ENCODE results near the gene PRAC1. TPM values are rescaled to one million over a fixed set of nuclear protein-coding genes. Genes with fewer than 3 reads are reported as not detected.
A peak's percentile ranks its signal among the peaks of the same experiment; 100 is the strongest.

Gene PRAC1
- total and polyA plus RNA-seq, 10 donors: not detected

DNA sequence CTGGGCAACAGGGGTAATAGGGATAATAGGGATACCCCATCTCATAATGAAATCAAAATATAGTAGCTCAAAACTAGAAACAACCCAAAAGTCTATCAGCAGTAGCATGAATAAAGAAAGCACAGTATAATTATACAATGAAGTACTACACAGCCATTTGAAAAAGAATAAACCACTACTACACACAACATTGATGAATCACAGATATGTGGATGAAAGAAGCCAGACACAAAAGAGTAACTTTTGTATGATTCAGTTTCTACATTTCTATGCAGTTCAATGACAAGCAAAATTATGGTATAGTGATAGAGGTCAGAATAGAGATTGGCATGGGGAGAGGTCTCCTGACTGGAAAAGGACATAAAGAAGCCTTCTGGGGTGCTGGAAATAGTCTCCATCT lies 9.0 kb upstream of the PRAC1 start:
- no peak for DNase-seq
- no peak overlapping the region for H3K4me3 ChIP-seq
- no peaks in the 10 kb centered on the region for H3K9me3 ChIP-seq
- TF ChIP-seq POLR2AphosphoS5 (IDR thresholded peaks at IDR 0.05) (no peak), CTCF (IDR thresholded peaks at IDR 0.05 in 8 of 11, conservative IDR thresholded peaks at IDR 0.05 in 3 of 11) (no peak), POLR2A (IDR thresholded peaks at IDR 0.05) (no peak)
- H3K27ac ChIP-seq: no peak overlapping the region
- H3K36me3 ChIP-seq: no peaks in the 10 kb centered on the region
- intact Hi-C loops (cut with DNase I; ENCODE audit: low total_unique reads): no loop called here
- peaks cover 16 to 100% (median 98%) of the 10 kb centered on the region in 7 donors for H3K27me3 ChIP-seq (replicated peaks in 1 of 7)
- peaks cover 0 to 46% (median 24%) of the 10 kb centered on the region in 6 donors for H3K4me1 ChIP-seq

DNA sequence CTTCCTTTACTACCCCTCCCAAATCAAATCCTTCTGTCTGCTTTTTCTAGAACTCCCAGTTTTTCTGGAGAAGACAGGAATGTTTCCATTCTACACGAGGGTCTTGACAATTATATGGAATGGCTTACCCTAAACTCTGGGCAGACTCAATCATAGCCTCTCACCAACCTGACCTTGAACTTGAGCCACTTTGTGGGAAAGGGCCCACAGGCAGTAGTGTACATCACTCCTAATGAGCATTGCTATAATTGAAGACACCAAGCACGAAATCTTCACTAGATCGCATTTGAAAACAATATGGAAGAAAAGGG lies 7.9 kb upstream of the PRAC1 start:
- Histone ChIP-seq H3K4me1 (peaks cover 0 to 53% (median 25%) of the 10 kb centered on the region in 6 donors), H3K36me3 (no peaks in the 10 kb centered on the region), H3K9me3 (no peaks in the 10 kb centered on the region), H3K4me3 (no peak overlapping the region), H3K27me3 (replicated peaks in 1 of 7) (peaks cover 18 to 100% (median 99%) of the 10 kb centered on the region in 7 donors), H3K27ac (no peak overlapping the region)
- DNase-seq: no peak
- intact Hi-C loops (cut with DNase I; ENCODE audit: low total_unique reads): no loop called here
- WGBS, 5 donors: 24 to 41% (median 39%) methylated on average over 3 of the region's 3 CpGs
- TF ChIP-seq POLR2A (IDR thresholded peaks at IDR 0.05) (no peak), POLR2AphosphoS5 (IDR thresholded peaks at IDR 0.05) (no peak), CTCF (IDR thresholded peaks at IDR 0.05 in 8 of 11, conservative IDR thresholded peaks at IDR 0.05 in 3 of 11) (no peak)

DNA sequence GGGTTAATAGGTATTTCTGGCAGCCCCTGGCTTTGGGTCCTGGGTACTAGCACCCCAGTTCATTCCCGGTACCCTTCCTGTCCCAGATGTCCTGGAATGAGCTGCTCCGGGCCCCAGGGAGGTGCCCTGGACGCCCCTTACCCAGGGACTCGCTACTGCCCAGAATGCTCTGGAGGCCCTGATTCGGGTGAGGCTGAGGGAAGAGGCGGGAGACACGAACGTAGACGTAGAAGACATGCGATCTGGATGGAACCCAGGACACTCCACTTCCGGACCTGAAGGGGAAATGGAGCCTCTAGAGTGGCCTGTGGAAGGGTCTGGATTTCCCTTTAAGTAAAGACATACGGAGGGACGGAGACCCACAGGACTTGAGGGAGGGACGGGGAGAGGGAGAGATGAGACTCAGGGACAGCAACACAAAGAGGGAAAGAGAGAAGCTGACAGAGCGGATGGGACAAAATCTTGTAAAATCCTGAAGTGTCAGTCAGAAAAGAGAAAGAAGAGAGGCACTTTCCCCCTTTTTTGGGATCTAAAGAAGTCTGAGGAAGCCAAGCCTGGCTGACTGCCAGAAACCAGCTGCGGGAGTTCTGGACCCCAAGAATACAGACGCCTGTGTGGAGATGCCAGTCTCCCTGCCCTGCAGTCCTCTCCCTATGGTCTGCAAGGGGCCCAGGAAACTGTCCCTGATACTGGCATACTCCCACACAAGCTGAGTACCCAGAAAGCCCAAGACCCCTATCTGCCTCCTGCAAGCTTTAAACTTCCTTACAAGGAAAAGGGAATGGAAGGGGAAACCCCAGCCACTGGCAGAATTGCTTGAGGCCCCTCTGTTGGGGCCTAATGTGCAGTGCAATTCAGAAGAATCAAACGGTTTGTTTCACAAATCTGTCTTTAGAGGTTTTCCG lies 7.3 kb upstream of the PRAC1 start:
- 9 to 12% (median 10%) methylated on average over 19 of the region's 19 CpGs for WGBS, 5 donors
- TF ChIP-seq CTCF (IDR thresholded peaks at IDR 0.05 in 8 of 11, conservative IDR thresholded peaks at IDR 0.05 in 3 of 11) (no peak), POLR2AphosphoS5 (IDR thresholded peaks at IDR 0.05) (no peak), POLR2A (IDR thresholded peaks at IDR 0.05) (no peak)
- Histone ChIP-seq H3K9me3 (no peaks in the 10 kb centered on the region), H3K4me1 (peaks cover 0 to 59% (median 31%) of the 10 kb centered on the region in 6 donors), H3K36me3 (no peaks in the 10 kb centered on the region), H3K27me3 (replicated peaks in 1 of 7) (peaks cover 21 to 100% (median 99%) of the 10 kb centered on the region in 7 donors), H3K4me3 (peak overlapping the region in 1 of 8 donors; percentile 52), H3K27ac (no peak overlapping the region)
- intact Hi-C loops (cut with DNase I; ENCODE audit: low total_unique reads): loop anchor here (10.0 kb wide), 2 partner anchors 145 to 875 kb away; partner anchors contain the start of gene SP6
- no peak for DNase-seq

Measured in spleen (tissue), 11 donors.